H9 (cell line): ENCODE results near the gene CADM1. TPM values are rescaled to one million over a fixed set of nuclear protein-coding genes. Genes with fewer than 3 reads are reported as not detected.

ENCODE experiments used
- DNase-seq: peaks from one replicate; pipeline ENCODE4 v3.0.0-alpha.2; 2017
- H2AFZ ChIP-seq: one replicate; pipeline ENCODE4 v1.6.1; 2013; ENCODE audit warnings: mild to moderate bottlenecking, low read length, control low read depth, moderate library complexity
- H2AK5ac ChIP-seq: 2 replicates; pipeline ENCODE4 v1.6.1; 2013; ENCODE audit warnings: low read length, control low read depth, mixed read lengths; ENCODE audit not compliant: insufficient read length
- H2BK120ac ChIP-seq: one replicate; pipeline ENCODE4 v1.6.1; 2013; ENCODE audit warnings: low read depth, mild to moderate bottlenecking, low read length, control low read depth, inconsistent platforms; ENCODE audit not compliant: poor library complexity, severe bottlenecking
- H2BK12ac ChIP-seq: 2 replicates; pipeline ENCODE4 v1.6.1; 2013; ENCODE audit warnings: low read length, control low read depth, mixed read lengths, low read depth; ENCODE audit not compliant: insufficient read length
- H2BK15ac ChIP-seq: 2 replicates; pipeline ENCODE4 v1.6.1; 2013; ENCODE audit warnings: low read depth, low read length, control low read depth
- H2BK20ac ChIP-seq: one replicate; pipeline ENCODE4 v1.6.1; 2013; ENCODE audit warnings: low read depth, mild to moderate bottlenecking, low read length, control low read depth, inconsistent platforms; ENCODE audit not compliant: poor library complexity, severe bottlenecking
- H2BK5ac ChIP-seq: 2 replicates; pipeline ENCODE4 v1.6.1; 2013; ENCODE audit warnings: low read length, control low read depth, mixed read lengths; ENCODE audit not compliant: insufficient read length
- H3K14ac ChIP-seq: 2 replicates; pipeline ENCODE4 v1.6.1; 2013; ENCODE audit warnings: low read length, control low read depth; ENCODE audit not compliant: insufficient read depth
- H3K18ac ChIP-seq: 2 replicates; pipeline ENCODE4 v1.6.1; 2013; ENCODE audit warnings: low read depth, mild to moderate bottlenecking, mixed read lengths, low read length, control low read depth; ENCODE audit not compliant: insufficient read length
- H3K23ac ChIP-seq: 2 replicates; pipeline ENCODE4 v1.6.1; 2013; ENCODE audit warnings: low read length, control low read depth, mixed read lengths, low read depth; ENCODE audit not compliant: insufficient read length
- H3K23me2 ChIP-seq: 2 replicates; pipeline ENCODE4 v1.6.1; 2013; ENCODE audit warnings: low read depth, mild to moderate bottlenecking, mixed read lengths, low read length, control low read depth; ENCODE audit not compliant: insufficient read length, poor library complexity, severe bottlenecking
- H3K27ac ChIP-seq: 2 replicates; pipeline ENCODE4 v1.5.1; 2013; ENCODE audit warnings: low read length, control low read depth, mixed read lengths, low read depth; ENCODE audit not compliant: insufficient read length
- H3K27me3 ChIP-seq: 2 replicates; pipeline ENCODE4 v1.6.1; 2013; ENCODE audit warnings: low read length, control low read depth, inconsistent platforms; ENCODE audit not compliant: insufficient read depth
- H3K4ac ChIP-seq: 2 replicates; pipeline ENCODE4 v1.6.1; 2013; ENCODE audit warnings: low read depth, mild to moderate bottlenecking, control low read depth, inconsistent platforms, low read length, moderate library complexity
- H3K4me1 ChIP-seq: 2 replicates; pipeline ENCODE4 v1.6.1; 2013; ENCODE audit warnings: low read length, control low read depth, inconsistent platforms; ENCODE audit not compliant: insufficient read depth
- H3K4me2 ChIP-seq: 2 replicates; pipeline ENCODE4 v1.6.1; 2013; ENCODE audit warnings: low read length, control low read depth, mixed read lengths; ENCODE audit not compliant: insufficient read length, insufficient read depth
- H3K56ac ChIP-seq: 2 replicates; pipeline ENCODE4 v1.6.1; 2013; ENCODE audit warnings: low read depth, mild to moderate bottlenecking, mixed read lengths, low read length, control low read depth; ENCODE audit not compliant: insufficient read length
- H3K79me1 ChIP-seq: 2 replicates; pipeline ENCODE4 v1.6.1; 2013; ENCODE audit warnings: low read depth, mild to moderate bottlenecking, moderate library complexity, low read length, control low read depth, inconsistent platforms; ENCODE audit not compliant: insufficient read depth, poor library complexity, severe bottlenecking
- H3K79me2 ChIP-seq: 2 replicates; pipeline ENCODE4 v1.6.1; 2013; ENCODE audit warnings: low read length, control low read depth, inconsistent platforms; ENCODE audit not compliant: insufficient read depth
- H3K9ac ChIP-seq: 2 replicates; pipeline ENCODE4 v1.6.1; 2013; ENCODE audit warnings: low read length, control low read depth, mixed read lengths; ENCODE audit not compliant: insufficient read length; ENCODE audit errors: extremely low read depth
- H3K9me3 ChIP-seq: one replicate; pipeline ENCODE4 v1.6.1; 2013; ENCODE audit warnings: low read depth, low read length, inconsistent platforms; ENCODE audit not compliant: control insufficient read depth
- H3T11ph ChIP-seq: one replicate; pipeline ENCODE4 v1.6.1; 2013; ENCODE audit warnings: mild to moderate bottlenecking, low read length, control low read depth, inconsistent platforms
- H4K20me1 ChIP-seq: one replicate; pipeline ENCODE4 v1.6.1; 2013; ENCODE audit not compliant: control insufficient read depth, insufficient read length, insufficient read depth
- H4K5ac ChIP-seq: 2 replicates; pipeline ENCODE4 v1.6.1; 2013; ENCODE audit warnings: low read depth, mild to moderate bottlenecking, mixed read lengths, low read length, control low read depth; ENCODE audit not compliant: insufficient read length
- H4K8ac ChIP-seq: replicated peaks from 2 replicates; pipeline ENCODE4 v1.6.1; 2013; ENCODE audit warnings: low read length, control low read depth, mixed read lengths, low read depth; ENCODE audit not compliant: insufficient read length
- H4K91ac ChIP-seq: 2 replicates; pipeline ENCODE4 v1.6.1; 2013; ENCODE audit warnings: low read depth, mild to moderate bottlenecking, moderate library complexity, mixed read lengths, low read length, control low read depth; ENCODE audit not compliant: insufficient read length
- H3K27ac Mint-ChIP-seq, 3 experiments: 2 replicates in 2 of 3; 3 replicates in 1 of 3; pipeline ENCODE4 v1.8.0; 2020 to 2021; ENCODE audit warnings: mixed read lengths in 3 of 3, mild to moderate bottlenecking in 1 of 3, moderate library complexity in 1 of 3
- H3K27me3 Mint-ChIP-seq: 2 replicates; pipeline ENCODE4 v1.8.0; 2021; ENCODE audit warnings: low read depth, mild to moderate bottlenecking, moderate library complexity, mixed read lengths
- H3K36me3 Mint-ChIP-seq, 3 experiments: 2 replicates in 2 of 3; 3 replicates in 1 of 3; pipeline ENCODE4 v1.8.0; 2020 to 2021; ENCODE audit warnings: low read depth in 3 of 3, mixed read lengths in 3 of 3; ENCODE audit not compliant: insufficient read depth in 1 of 3
- H3K4me1 Mint-ChIP-seq, 2 experiments: 2 replicates each; pipeline ENCODE4 v1.8.0; 2020; ENCODE audit warnings: mixed read lengths in 2 of 2
- H3K4me3 Mint-ChIP-seq, 2 experiments: 2 replicates in 1 of 2; 3 replicates in 1 of 2; pipeline ENCODE4 v1.8.0; 2020 to 2021; ENCODE audit warnings: mild to moderate bottlenecking in 2 of 2, mixed read lengths in 2 of 2, moderate library complexity in 1 of 2
- H3K9me3 Mint-ChIP-seq, 2 experiments: 2 replicates in 1 of 2; 3 replicates in 1 of 2; pipeline ENCODE4 v1.8.0; 2020; ENCODE audit warnings: mild to moderate bottlenecking in 2 of 2, mixed read lengths in 2 of 2, moderate library complexity in 1 of 2
- WGBS: extraction: QIAGEN DNeasy Blood & Tissue Kit; methylation state at CpG from one replicate; pipeline ENCODE4 v1.1.7; 2013; ENCODE audit warnings: missing lambda C conversion rate, low lambda C conversion rate, mixed read lengths; ENCODE audit not compliant: insufficient read length; ENCODE audit errors: extremely low coverage; 5-methylcytosine and 5-hydroxymethylcytosine counted together
- total RNA-seq: library from RNA; stranded (reverse); gene quantifications from 2 replicates; pipeline ENCODE4 v1.2.1, GENCODE V29; 2021
- TF ChIP-seq, protein P1 (sequence below): fragments of 200-600 bp; sonication (generic); conservative IDR thresholded peaks from 3 replicates; pipeline ENCODE4 v1.8.0; 2021; ENCODE audit warnings: antibody characterized with exemption, mild to moderate bottlenecking

Gene CADM1
- total RNA-seq, 1 experiment from 2014 or later, result 11.9 TPM

DNA sequence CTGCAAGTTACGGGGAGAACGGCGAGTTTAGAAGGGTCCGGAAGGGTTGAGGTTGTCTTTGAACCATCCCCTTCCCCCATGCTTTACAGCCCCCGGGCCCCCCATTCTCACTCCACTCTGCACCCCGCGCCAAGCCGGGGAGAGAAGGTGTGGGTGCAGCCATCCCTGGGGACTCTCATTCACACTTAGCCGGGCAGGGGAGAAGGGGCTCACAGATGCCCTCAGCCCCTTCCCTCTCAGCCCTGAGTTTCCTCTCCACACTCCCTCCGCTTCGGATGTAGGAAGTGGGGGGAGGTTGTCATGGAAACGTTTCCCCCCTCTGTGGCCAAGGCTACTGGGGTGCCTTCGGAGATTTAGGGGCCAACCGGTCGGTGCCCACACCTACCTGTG lies 334 bp downstream of the CADM1 start:
- Histone ChIP-seq H2BK20ac (no peak overlapping the region), H3K56ac (no peak overlapping the region), H3K4me1 (no peaks in the 10 kb centered on the region), H3K9ac (no peak overlapping the region), H4K5ac (no peak overlapping the region), H2BK120ac (no peak overlapping the region), H3K23me2 (peaks cover 24% of the 10 kb centered on the region), H3K4me2 (peak overlapping the region; percentile 78), H3T11ph (no peak overlapping the region), H2BK5ac (no peak overlapping the region), H3K27ac (no peak overlapping the region), H3K23ac (no peak overlapping the region), H2BK12ac (no peak overlapping the region), H3K18ac (peak overlapping the region; percentile 27), H4K20me1 (no peaks in the 10 kb centered on the region), H4K91ac (no peak overlapping the region), H3K79me2 (no peaks in the 10 kb centered on the region), H3K79me1 (no peaks in the 10 kb centered on the region), H4K8ac (no peak overlapping the region), H3K14ac (0 out of 2 replicates have a peak overlapping the region, but pooled peaks have one; percentile 12), H3K4ac (no peak overlapping the region), H3K9me3 (no peaks in the 10 kb centered on the region), H2AK5ac (no peak overlapping the region), H2AFZ (no peak overlapping the region), H2BK15ac (no peak overlapping the region), H3K27me3 (peaks cover 21% of the 10 kb centered on the region; the same call in 1 of the 2 replicates)
- TF ChIP-seq, protein P1, sequence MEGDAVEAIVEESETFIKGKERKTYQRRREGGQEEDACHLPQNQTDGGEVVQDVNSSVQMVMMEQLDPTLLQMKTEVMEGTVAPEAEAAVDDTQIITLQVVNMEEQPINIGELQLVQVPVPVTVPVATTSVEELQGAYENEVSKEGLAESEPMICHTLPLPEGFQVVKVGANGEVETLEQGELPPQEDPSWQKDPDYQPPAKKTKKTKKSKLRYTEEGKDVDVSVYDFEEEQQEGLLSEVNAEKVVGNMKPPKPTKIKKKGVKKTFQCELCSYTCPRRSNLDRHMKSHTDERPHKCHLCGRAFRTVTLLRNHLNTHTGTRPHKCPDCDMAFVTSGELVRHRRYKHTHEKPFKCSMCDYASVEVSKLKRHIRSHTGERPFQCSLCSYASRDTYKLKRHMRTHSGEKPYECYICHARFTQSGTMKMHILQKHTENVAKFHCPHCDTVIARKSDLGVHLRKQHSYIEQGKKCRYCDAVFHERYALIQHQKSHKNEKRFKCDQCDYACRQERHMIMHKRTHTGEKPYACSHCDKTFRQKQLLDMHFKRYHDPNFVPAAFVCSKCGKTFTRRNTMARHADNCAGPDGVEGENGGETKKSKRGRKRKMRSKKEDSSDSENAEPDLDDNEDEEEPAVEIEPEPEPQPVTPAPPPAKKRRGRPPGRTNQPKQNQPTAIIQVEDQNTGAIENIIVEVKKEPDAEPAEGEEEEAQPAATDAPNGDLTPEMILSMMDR, result no peak
- no CpG with 5 or more reads among the region's 15 CpGs for WGBS
- Mint-ChIP-seq H3K36me3 (no peaks in the 10 kb centered on the region), H3K4me3 (peak overlapping the region; percentile 71 to 89; a peak in 4 of 5 replicates), H3K4me1 (peaks cover 5 to 8% of the 10 kb centered on the region in 2 experiments; a peak in 3 of 4 replicates), H3K27ac (peak overlapping the region in 1 of 3 experiments; percentile 67; a peak in 1 of 7 replicates), H3K9me3 (no peaks in the 10 kb centered on the region), H3K27me3 (peaks cover 51% of the 10 kb centered on the region)
- no peak for DNase-seq
